HG03175 (cell line): ENCODE data around the gene ATXN3L.

Experiments
- ATAC-seq: cut with Tn5 transposase; IDR thresholded peaks from one replicate; pipeline ENCODE4 v1.9.1; 2021; ENCODE audit warnings: mild to moderate bottlenecking, moderate library complexity; ENCODE audit not compliant: unreplicated experiment

Gene ATXN3L

GRCh38 chrX:13319953-13320352 is at the start of gene ATXN3L:
ATXN3L (minus strand) TSS chrX:13320053; CDS start chrX:13319934, 119 bp downstream.
- no peak for ATAC-seq

GRCh38 chrX:13369256-13370030 is 49.6 kb upstream of the ATXN3L start:
- no peak for ATAC-seq

- no peak for ATAC-seq
Observed at GRCh38 chrX:13367950-13368349, 48.1 kb upstream of the ATXN3L start.

GRCh38 chrX:13366698-13367097 is 46.8 kb upstream of the ATXN3L start:
- ATAC-seq: no peak

- no peak for ATAC-seq
Observed at GRCh38 chrX:13365161-13365560, 45.3 kb upstream of the ATXN3L start.

GRCh38 chrX:13364230-13364857 is 44.5 kb upstream of the ATXN3L start:
- ATAC-seq: no peak

- no peak for ATAC-seq
Observed at GRCh38 chrX:13360146-13360545, 40.3 kb upstream of the ATXN3L start.

- no peak for ATAC-seq
Observed at GRCh38 chrX:13357925-13358324, 38.1 kb upstream of the ATXN3L start.

- no peak for ATAC-seq
Observed at GRCh38 chrX:13346646-13347045, 26.8 kb upstream of the ATXN3L start.

- no peak for ATAC-seq
Observed at GRCh38 chrX:13345438-13345837, 25.6 kb upstream of the ATXN3L start.

GRCh38 chrX:13345037-13345436 is 25.2 kb upstream of the ATXN3L start:
- no peak for ATAC-seq

GRCh38 chrX:13341491-13342101 is 21.7 kb upstream of the ATXN3L start:
- no peak for ATAC-seq

- no peak for ATAC-seq
Observed at GRCh38 chrX:13340182-13340791, 20.4 kb upstream of the ATXN3L start.

- no peak for ATAC-seq
Observed at GRCh38 chrX:13339607-13340006, 19.8 kb upstream of the ATXN3L start.

GRCh38 chrX:13338996-13339515 is 19.2 kb upstream of the ATXN3L start:
- no peak for ATAC-seq

GRCh38 chrX:13334491-13334890 is 14.6 kb upstream of the ATXN3L start:
- no peak for ATAC-seq

- ATAC-seq: no peak
Observed at GRCh38 chrX:13330446-13330845, 10.6 kb upstream of the ATXN3L start.

GRCh38 chrX:13327666-13328065 is 7.8 kb upstream of the ATXN3L start:
- ATAC-seq: no peak

- no peak for ATAC-seq
Observed at GRCh38 chrX:13323241-13323640, 3.4 kb upstream of the ATXN3L start.

GRCh38 chrX:13317366-13317765 is 2.5 kb downstream of the ATXN3L start:
- ATAC-seq: no peak

GRCh38 chrX:13311560-13311959 is 8.3 kb downstream of the ATXN3L start:
- ATAC-seq: no peak
